ENCODE results near the gene CUTA.

Gene CUTA, protein sequence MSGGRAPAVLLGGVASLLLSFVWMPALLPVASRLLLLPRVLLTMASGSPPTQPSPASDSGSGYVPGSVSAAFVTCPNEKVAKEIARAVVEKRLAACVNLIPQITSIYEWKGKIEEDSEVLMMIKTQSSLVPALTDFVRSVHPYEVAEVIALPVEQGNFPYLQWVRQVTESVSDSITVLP

DNA sequence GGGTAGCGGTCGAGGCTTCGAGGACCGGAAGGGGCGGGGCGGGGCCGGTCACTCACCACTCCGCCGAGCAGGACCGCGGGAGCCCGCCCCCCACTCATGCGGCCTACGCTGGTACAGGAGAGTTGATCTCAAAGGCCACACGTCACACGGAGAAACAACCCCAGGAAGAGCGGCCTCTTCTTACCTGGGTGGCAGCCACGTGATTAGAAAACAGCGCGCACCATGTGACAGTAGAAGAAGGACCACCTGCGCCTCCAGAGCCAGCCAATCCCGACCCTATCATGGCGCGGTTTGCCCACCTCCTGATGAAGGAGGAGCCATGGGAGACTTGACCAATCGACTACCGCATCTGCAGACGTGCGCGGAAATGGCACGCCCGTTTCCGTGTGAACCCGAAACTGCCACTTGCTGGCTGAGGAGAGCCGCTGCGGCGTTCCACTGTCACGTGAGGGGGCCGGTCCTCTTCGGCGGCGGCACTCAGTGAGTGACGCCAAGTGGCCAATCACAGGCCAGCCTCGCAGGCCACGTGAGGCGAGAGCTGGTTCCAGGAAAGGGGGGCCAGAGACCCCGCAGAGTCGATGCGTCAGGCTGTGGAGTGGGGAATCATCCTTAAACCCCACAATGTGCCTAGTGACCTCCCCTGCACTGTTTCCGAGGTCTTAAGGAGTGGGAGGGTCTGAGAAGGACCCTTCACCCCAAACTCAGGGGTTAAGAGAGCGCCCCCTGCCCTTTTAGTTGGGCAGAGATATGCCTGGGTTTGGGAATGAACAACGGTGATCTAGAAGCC, at the start of gene CUTA:
Gene CUTA, minus strand, starts transcription at position 205 of the 787 bp plus-strand sequence. Its CDS starts 107 bp downstream, at position 98.
- peak; percentile 93 for FAIRE-seq

DNA sequence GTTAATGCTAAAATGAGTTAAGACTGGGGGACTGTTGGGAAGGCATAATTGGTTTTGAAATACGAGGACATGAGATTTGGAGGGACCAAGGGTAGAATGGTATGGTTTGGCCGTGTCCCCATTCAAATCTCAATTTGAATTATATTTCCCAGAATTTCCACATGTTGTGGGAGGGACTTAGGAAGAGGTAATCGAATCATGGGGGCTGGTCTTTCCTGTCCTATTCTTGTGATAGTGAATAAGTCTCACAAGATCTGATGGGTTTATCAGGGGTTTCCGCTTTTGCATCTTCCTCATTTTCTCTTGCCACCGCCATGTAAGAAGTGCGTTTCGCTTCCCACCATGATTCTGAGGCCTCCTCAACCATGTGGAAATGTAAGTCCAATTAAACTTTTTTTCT, 49.2 kb upstream of the CUTA start:
- FAIRE-seq = no peak

DNA sequence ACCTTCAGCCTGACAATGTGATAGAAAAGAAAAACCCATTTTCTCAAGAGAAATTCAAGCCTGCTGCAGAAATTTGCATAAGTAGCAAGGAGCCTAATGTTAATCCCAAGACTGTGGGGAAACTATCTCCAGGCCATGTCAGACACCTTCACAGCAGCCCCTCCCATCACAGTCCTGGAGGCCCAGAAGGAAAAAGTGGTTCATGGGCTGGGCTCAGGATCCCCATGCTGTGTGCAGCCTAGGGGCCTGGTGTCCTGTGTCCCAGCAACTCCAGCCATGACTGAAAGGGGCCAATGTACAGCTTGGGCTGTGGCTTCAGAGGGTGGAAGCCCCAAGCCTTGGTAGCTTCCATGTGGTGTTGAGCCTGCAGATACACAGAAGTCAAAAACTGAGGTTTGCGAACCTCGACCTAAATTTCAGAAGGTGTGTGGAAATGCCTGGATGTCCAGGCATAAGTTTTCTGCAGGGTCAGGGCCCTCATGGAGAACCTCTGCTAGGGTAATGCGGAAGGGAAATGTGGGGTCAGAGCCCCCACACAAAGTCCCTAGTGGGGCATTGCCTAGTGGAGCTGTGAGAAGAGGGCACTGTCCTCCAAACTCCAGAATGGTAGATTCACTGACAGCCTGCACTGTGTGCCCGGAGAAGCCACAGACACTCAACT, 48.3 kb upstream of the CUTA start:
- FAIRE-seq = no peak

DNA sequence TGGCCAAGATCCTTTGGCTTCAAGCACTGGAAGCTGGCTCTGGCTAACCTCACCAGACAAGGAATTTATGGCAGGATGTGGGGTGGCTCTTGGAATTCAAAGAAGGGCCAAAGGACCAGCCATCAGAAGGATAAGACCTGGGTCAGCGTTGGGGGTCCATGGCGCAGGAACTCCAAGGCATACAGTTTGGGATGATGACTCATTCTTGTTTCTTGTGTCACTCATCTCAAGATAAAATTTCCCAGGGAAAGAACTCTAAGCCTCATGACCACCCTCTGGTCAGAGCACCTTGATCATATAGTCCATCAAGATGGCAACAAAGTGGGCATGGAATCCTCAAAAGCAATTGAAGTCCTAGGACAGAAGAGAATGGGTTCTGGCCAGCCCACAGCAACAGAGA, 41.3 kb upstream of the CUTA start:
- FAIRE-seq = no peak

DNA sequence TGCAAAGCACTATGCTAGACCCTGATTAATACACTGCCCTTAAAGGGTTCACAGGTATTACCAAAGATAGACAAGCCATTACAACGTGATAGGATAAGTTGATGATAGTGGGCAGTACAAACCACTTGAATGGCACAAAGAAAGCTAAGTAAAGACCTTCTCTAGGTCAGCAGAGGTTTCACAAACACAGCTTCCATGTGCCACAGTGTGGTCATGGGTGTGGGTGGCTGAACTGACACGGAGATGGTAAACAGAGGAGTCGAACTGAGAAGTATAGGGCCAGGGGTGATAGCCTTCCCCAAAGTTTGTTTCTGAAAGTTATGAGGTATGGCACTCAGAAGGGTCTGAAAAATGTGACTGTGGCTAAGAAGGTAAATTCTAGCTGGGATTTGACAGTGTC, 40.8 kb upstream of the CUTA start:
- no peak for FAIRE-seq

DNA sequence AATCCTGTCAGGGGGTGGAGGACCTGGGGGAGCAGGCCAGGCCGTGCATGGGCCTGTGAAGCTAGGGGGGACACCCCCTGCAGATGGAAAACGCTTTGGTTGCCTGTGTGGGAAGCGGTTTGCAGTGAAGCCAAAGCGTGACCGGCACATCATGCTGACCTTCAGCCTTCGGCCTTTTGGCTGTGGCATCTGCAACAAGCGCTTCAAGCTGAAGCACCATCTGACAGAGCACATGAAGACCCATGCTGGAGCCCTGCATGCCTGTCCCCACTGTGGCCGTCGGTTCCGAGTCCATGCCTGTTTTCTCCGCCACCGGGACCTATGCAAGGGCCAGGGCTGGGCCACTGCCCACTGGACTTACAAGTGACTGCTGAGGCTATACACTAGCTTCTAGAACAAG, 38.2 kb upstream of the CUTA start:
- FAIRE-seq = no peak

DNA sequence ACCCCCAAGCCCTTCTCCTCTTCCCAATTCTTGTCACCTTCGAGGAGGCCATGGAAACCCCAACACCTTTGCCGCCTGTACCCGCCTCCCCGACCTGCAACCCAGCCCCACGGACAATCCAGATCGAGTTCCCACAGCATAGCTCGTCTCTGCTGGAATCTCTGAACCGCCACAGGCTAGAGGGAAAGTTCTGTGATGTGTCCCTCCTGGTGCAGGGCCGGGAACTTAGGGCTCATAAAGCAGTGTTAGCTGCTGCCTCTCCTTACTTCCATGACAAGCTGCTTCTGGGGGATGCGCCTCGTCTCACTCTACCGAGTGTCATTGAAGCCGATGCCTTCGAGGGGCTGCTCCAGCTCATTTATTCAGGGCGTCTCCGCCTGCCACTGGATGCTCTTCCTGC, 37.1 kb upstream of the CUTA start:
- no peak for FAIRE-seq

DNA sequence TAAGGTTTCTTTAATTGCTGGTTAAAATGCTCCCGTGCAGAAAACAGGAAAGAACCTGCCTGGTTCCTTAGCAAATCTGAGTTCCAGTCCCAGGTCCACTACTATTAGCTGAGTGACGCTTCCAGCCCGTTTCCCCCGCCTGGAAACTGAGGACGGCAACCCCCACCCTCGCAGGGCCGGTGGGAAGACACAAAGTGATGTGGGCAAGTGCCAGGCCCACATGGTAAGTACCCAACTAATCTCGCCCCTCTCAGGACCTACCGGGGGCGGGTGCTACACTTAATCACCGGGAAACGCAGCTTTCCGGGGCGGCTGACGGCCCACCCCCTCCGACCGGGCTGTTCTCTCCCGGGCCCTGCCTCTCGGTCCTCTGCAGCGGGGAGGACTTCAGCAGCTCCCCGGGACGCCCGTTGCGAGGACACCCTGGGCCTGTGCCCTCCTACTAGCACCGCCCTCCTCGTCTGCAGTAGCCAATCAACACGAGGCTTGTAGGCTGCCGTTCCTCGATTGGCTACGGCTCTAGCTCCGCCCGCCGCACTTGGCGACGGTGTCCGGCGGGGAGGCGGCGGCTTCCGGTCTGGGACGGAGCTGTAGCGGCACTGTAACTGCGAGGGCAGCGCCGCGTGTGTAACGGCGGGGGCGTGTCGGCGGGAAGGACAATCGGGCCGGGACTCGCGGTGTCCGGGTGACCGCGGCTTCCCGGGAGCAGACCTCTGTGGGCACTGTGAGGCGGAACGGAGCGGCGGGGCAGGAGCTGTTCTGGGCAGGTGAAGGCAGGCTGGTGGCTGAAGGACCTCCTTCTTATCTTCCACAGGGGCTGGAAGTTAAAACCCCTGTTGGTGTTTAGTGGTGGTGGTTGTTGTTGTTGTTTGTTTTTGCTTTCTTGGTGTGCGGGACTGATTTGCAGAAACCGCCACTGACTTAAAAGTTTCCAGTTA, 36.4 kb upstream of the CUTA start, which contains the start of gene ZBTB9:
Gene ZBTB9, plus strand, starts transcription at position 568 of the 938 bp plus-strand sequence. CDS start 525 bp downstream, outside the sequence.
- no peak for FAIRE-seq

DNA sequence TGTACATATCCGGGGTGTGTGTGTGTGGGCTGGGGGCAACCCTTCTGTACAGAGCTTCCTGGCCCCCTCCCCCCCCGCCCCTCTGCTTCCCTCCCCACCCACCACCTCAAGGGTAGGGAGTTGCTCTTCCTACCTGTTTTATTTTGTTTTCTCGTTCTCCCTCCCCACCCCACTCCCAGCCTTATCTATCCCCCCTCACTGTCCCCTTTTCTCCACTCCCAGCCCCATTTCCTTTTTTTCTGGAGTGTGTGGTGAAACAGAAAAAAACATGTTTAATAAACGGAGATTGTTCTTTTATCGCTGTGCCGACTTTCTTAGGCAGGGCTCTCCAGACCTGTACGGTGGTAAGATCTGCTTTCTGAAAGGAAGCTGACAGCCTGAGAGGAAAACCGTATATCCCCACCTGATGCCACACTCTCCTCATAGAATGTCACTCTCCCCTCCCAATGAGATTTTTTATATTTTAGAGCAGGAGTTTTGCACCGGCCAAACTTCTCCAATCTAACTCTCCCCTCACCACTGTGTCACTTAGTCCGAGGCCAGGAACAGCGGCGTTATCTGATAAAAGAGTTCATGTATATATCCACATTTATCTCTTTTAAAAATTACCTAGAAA, 35.6 kb upstream of the CUTA start:
- no peak for FAIRE-seq

DNA sequence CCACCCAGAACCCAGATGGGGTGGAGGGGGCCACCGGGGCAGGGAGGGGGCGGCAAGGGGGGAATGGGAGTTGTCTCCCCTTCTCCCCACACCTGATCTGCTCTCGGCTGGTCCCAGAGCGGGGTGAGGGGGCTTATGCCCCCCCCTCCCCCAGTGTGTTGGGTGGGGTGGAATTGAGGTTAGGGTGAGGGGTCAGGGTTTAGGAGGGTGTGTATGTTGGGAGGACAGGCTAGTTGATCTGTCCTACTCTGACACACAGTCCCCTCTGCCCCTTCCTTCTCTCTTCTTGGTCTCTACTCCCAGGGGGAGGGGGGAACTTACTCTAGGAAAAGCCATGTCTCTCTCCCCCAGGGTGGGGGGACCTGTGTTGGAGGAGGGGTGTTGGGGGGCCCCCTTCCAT, 34.6 kb upstream of the CUTA start:
- FAIRE-seq = no peak

DNA sequence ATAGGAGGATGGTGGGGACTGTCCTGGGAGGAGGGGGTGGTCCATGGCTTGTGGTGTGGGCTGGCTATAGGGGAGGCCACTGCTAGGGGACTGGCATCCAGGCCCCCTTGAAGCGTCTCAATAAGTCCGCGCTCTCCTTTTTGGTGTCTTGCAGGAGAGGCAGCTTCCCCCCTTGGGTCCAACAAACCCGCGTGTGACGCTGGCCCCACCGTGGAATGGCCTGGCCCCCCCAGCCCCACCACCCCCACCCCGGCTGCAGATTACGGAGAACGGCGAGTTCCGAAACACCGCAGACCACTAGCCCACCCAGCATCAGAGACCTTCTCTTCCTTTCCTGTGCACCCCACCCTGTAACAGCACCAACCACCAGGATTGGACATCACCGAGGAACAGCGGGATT, 33.7 kb upstream of the CUTA start:
- FAIRE-seq = no peak

DNA sequence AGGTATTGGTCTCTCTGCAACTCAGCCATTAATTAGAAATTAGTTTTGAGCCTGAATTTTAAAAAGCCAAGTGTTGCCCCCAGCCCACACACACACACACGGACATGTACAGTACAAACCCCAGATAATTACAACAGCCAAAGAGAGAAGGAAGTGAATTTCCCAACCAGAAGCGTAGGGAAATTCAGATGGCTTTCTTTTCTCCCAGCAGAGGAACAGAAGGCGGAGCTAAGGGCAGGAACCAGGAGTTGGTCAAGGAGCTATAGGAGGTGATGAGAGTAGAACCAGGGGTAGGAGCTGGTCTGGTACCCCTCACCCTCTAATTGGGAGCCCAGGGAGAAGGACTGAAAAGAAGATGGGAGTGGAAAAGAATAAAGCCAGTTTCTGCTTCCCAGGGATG, 32.5 kb upstream of the CUTA start:
- no peak for FAIRE-seq

DNA sequence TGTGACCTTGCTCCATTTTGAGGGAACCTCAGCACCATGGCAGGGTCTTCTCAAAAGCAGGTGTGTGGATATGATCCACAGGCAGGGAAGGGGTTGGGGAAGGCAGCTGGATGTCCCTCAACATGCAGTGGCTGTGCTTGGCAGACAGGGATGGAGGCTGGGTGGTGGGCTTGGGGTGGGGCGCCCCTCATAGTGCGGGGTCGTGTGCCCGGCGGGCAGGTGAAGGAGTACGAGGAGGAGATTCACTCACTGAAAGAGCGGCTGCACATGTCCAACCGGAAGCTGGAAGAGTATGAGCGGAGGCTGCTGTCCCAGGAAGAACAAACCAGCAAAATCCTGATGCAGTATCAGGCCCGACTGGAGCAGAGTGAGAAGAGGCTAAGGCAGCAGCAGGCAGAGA, 28.4 kb upstream of the CUTA start:
- no peak for FAIRE-seq

DNA sequence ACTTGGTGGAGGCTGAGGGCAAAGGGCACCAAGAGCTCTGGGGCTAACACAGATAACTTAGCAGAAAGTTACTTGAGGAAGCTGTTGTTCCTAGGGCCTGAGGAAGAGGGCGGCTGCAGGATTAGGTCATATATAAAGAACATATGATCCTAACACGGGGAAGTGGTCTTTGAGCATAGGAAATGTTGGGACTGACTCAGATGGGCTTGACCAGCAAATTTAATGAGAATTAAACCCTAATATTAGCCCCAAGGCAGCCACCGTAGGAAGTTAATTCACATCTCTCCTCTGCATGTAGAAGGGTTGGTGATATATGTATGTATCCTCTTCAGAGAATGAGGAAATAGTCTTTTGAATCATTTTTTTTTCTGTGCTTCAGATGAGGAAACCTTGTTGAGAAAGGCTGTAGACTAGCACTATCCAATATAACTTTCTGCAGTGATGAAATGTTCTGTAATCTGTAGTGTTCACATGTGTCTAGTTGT, 27.3 kb upstream of the CUTA start:
- FAIRE-seq = no peak

DNA sequence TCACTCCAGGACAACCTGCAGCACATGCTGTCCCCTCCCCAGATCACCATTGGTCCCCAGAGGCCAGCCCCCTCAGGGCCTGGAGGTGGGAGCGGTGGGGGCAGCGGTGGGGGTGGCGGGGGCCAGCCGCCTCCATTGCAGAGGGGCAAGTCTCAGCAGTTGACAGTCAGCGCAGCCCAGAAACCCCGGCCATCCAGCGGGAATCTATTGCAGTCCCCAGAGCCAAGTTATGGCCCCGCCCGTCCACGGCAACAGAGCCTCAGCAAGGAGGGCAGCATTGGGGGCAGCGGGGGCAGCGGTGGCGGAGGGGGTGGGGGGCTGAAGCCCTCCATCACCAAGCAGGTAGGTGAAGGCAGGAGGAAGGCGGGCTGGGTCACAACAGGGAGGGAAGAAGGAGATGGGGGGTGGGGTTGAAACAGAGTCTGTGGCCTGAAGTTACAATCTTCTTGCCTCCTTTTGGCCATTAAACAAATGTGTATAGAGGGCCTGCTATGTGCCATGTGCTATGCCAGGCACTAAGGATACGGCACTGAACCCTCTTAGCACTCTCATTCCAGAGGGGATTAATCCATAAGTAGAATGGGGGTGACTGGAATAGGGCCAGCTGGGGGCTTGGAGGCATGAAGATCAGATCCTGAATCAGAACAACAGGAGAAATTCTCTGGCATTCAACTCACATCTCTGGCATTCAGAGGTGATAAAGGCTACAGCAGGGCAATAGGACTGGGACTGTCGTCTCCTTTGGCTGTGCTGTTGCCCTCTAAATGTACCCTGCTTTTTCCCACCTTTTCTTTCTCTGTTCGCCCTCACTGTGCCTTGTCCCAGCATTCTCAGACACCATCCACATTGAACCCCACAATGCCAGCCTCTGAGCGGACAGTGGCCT, 26.0 kb upstream of the CUTA start:
- no peak for FAIRE-seq

DNA sequence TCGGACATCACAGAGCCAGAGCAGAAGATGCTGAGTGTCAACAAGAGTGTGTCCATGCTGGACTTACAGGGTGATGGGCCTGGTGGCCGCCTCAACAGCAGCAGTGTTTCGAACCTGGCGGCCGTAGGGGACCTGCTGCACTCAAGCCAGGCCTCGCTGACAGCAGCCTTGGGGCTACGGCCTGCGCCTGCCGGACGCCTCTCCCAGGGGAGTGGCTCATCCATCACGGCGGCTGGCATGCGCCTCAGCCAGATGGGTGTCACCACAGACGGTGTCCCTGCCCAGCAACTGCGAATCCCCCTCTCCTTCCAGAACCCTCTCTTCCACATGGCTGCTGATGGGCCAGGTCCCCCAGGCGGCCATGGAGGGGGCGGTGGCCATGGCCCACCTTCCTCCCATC, 25.1 kb upstream of the CUTA start:
- no peak for FAIRE-seq

DNA sequence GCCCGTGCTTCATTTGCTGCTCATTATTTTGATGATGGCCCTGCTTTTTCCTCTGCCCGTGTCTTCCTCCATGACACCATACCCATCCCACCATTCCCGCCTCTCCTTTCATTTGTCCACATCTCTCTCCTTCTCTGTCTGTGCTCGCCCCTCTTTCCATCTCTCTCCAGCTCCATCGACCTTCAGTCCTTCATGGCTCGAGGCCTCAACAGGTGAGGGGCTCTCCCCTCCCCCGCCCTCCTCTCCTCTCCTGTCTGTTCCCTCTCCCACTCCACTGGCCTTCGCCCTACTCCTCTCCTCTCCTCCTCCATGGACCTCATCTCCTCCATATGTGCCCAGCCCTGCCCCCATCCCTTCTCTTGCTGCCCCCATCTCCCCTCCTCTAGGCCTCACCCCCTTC, 24.4 kb upstream of the CUTA start:
- FAIRE-seq = no peak

DNA sequence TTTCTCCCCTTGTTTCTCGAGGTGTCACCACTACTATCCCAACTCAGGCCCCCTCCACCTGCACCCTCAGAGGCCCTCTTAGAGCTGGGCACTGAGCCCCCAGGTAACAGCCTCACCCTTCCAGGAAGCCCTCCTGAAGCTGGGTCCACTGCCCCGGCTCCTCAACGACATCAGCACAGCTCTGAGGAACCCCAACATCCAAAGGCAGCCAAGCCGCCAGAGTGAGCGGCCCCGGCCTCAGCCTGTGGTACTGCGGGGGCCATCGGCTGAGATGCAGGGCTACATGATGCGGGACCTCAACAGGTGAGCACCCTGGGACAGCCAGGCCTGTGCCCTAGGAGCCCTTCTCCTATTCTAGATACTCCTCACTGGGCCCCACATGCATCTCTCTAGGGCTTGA, 23.6 kb upstream of the CUTA start:
- no peak for FAIRE-seq

DNA sequence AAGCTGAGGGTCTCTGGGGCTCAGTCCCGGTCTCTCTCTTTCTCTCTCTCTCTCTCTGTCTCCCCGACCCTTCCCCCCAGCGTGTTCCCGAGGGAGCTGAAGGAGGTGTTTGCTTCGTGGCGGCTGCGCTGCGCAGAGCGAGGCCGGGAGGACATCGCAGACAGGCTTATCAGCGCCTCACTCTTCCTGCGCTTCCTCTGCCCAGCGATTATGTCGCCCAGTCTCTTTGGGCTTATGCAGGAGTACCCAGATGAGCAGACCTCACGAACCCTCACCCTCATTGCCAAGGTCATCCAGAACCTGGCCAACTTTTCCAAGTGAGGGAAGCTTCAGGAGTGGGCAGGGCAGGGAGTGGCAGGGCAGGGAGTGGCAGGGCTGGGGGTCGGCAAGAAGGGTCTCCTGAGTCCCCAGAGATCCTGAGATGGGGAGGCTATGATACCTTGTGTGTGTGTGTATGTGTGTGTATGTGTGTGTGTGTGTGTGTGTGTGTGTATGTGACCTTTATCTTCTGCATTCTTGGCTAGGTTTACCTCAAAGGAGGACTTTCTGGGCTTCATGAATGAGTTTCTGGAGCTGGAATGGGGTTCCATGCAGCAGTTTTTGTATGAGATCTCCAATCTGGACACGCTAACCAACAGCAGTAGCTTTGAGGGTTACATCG, 22.9 kb upstream of the CUTA start:
- FAIRE-seq = no peak

DNA sequence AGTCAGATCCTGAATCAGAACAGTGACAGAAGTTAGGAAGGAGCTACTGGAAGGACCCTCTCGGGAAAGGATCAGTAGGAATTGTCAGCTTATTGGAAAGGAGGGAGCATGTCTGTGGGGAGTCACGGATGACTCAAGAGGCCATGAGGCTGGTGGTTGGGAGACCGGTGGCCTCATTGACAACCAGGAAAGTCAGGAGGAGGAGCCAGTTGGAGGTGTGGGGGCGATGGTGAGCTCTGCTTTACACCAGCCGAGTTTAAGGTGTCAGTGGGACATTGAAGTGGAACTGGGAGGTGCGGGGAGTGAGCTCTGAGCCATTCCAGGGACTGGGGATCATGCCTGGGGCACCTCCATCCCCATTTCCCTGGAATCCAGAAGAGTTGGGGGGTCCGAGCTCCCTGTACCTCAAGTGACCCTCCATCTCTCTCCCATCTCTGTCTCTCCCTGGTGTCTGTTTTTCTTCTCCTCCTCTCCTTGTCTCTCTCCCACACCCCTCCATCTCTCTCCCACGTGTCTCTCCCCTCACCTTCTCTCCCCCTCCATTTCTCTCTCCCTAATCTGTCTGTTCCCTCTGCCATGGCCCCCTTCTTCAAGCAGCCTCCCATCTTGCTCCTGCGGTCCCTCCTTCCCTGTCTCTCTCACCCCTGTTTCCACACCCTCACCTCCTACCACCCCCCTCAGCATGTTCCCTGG, 22.2 kb upstream of the CUTA start:
- no peak for FAIRE-seq

Measured in islet of Langerhans (tissue), 1 donor.